Measurements from ENCODE around the gene CRK.

CRK gene

GRCh38 chr17:1484060-1484535 lies 28.1 kb upstream of the CRK start:
- TF ChIP-seq NFIC (IDR thresholded peaks at IDR 0.05) (no peak), EGR1 (IDR thresholded peaks at IDR 0.05) (no peak), RAD21 (IDR thresholded peaks at IDR 0.05; ENCODE audit: low read depth) (no peak), FOXM1 (IDR thresholded peaks at IDR 0.05; ENCODE audit: borderline replicate concordance, low read depth) (no peak), TCF12 (IDR thresholded peaks at IDR 0.05; ENCODE audit: low read depth) (no peak), YY1 (IDR thresholded peaks at IDR 0.05; ENCODE audit: low read depth) (no peak), EP300 (IDR thresholded peaks at IDR 0.05; ENCODE audit: borderline replicate concordance) (no peak), CREB1 (IDR thresholded peaks at IDR 0.05; ENCODE audit: low read depth) (no peak), TEAD4 (IDR thresholded peaks at IDR 0.05) (no peak)
- TF ChIP-seq, protein P1, sequence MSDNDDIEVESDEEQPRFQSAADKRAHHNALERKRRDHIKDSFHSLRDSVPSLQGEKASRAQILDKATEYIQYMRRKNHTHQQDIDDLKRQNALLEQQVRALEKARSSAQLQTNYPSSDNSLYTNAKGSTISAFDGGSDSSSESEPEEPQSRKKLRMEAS (IDR thresholded peaks at IDR 0.05), result no peak

GRCh38 chr17:1482680-1483079 lies 26.6 kb upstream of the CRK start:
- TF ChIP-seq TCF12 (IDR thresholded peaks at IDR 0.05; ENCODE audit: low read depth), result no peak
- TF ChIP-seq EGR1 (IDR thresholded peaks at IDR 0.05), result no peak
- no peak for TF ChIP-seq EP300 (IDR thresholded peaks at IDR 0.05; ENCODE audit: borderline replicate concordance)
- TF ChIP-seq CEBPB (IDR thresholded peaks at IDR 0.05), result no peak
- TF ChIP-seq ZBTB7A (IDR thresholded peaks at IDR 0.05; ENCODE audit: low read depth), result no peak
- TF ChIP-seq, protein P2, sequence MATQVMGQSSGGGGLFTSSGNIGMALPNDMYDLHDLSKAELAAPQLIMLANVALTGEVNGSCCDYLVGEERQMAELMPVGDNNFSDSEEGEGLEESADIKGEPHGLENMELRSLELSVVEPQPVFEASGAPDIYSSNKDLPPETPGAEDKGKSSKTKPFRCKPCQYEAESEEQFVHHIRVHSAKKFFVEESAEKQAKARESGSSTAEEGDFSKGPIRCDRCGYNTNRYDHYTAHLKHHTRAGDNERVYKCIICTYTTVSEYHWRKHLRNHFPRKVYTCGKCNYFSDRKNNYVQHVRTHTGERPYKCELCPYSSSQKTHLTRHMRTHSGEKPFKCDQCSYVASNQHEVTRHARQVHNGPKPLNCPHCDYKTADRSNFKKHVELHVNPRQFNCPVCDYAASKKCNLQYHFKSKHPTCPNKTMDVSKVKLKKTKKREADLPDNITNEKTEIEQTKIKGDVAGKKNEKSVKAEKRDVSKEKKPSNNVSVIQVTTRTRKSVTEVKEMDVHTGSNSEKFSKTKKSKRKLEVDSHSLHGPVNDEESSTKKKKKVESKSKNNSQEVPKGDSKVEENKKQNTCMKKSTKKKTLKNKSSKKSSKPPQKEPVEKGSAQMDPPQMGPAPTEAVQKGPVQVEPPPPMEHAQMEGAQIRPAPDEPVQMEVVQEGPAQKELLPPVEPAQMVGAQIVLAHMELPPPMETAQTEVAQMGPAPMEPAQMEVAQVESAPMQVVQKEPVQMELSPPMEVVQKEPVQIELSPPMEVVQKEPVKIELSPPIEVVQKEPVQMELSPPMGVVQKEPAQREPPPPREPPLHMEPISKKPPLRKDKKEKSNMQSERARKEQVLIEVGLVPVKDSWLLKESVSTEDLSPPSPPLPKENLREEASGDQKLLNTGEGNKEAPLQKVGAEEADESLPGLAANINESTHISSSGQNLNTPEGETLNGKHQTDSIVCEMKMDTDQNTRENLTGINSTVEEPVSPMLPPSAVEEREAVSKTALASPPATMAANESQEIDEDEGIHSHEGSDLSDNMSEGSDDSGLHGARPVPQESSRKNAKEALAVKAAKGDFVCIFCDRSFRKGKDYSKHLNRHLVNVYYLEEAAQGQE (IDR thresholded peaks at IDR 0.05; ENCODE audit: low read depth), result no peak
- no peak for TF ChIP-seq TAF1 (IDR thresholded peaks at IDR 0.05; ENCODE audit: low read depth)
- no peak for TF ChIP-seq NFIC (IDR thresholded peaks at IDR 0.05)
- no peak for TF ChIP-seq TEAD4 (IDR thresholded peaks at IDR 0.05)
- TF ChIP-seq, protein P3, sequence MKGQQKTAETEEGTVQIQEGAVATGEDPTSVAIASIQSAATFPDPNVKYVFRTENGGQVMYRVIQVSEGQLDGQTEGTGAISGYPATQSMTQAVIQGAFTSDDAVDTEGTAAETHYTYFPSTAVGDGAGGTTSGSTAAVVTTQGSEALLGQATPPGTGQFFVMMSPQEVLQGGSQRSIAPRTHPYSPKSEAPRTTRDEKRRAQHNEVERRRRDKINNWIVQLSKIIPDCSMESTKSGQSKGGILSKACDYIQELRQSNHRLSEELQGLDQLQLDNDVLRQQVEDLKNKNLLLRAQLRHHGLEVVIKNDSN (IDR thresholded peaks at IDR 0.05), result no peak
- no peak for TF ChIP-seq RAD21 (IDR thresholded peaks at IDR 0.05; ENCODE audit: low read depth)
- no peak for TF ChIP-seq YY1 (IDR thresholded peaks at IDR 0.05; ENCODE audit: low read depth)
- TF ChIP-seq FOXM1 (IDR thresholded peaks at IDR 0.05; ENCODE audit: borderline replicate concordance, low read depth), result no peak
- TF ChIP-seq, protein P1 (IDR thresholded peaks at IDR 0.05), result no peak
- TF ChIP-seq CREB1 (IDR thresholded peaks at IDR 0.05; ENCODE audit: low read depth), result no peak

DNA sequence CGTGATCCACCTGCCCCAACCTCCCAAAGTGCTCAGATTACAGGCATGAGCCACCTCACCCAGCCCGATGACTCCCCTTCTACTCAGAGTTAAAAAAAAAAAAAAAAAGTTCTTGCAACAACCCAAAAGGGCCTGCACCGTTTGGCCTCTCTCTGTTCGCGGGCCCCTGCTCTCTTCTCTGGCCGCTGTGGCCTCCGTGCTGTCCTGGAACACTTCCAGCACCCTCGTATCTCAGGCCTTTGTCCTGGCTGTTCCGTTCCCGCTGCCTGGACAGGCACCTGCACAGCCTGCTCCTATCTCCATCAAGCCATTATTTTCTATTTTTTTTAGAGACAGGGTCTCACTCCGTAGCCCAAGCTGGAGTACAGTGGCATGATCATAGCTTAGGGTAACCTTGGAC lies 25.7 kb upstream of the CRK start:
- TF ChIP-seq TAF1 (IDR thresholded peaks at IDR 0.05; ENCODE audit: low read depth), result no peak
- TF ChIP-seq, protein P1 (IDR thresholded peaks at IDR 0.05), result no peak
- TF ChIP-seq, protein P2 (IDR thresholded peaks at IDR 0.05; ENCODE audit: low read depth), result no peak
- TF ChIP-seq RAD21 (IDR thresholded peaks at IDR 0.05; ENCODE audit: low read depth), result no peak
- no peak for TF ChIP-seq TEAD4 (IDR thresholded peaks at IDR 0.05)
- no peak for TF ChIP-seq EGR1 (IDR thresholded peaks at IDR 0.05)
- no peak for TF ChIP-seq YY1 (IDR thresholded peaks at IDR 0.05; ENCODE audit: low read depth)
- TF ChIP-seq FOXM1 (IDR thresholded peaks at IDR 0.05; ENCODE audit: borderline replicate concordance, low read depth), result no peak
- TF ChIP-seq EP300 (IDR thresholded peaks at IDR 0.05; ENCODE audit: borderline replicate concordance), result no peak
- TF ChIP-seq, protein P3 (IDR thresholded peaks at IDR 0.05), result no peak
- no peak for TF ChIP-seq ZBTB7A (IDR thresholded peaks at IDR 0.05; ENCODE audit: low read depth)
- TF ChIP-seq CEBPB (IDR thresholded peaks at IDR 0.05), result no peak
- TF ChIP-seq TCF12 (IDR thresholded peaks at IDR 0.05; ENCODE audit: low read depth), result no peak
- TF ChIP-seq NFIC (IDR thresholded peaks at IDR 0.05), result no peak
- no peak for TF ChIP-seq CREB1 (IDR thresholded peaks at IDR 0.05; ENCODE audit: low read depth)

DNA sequence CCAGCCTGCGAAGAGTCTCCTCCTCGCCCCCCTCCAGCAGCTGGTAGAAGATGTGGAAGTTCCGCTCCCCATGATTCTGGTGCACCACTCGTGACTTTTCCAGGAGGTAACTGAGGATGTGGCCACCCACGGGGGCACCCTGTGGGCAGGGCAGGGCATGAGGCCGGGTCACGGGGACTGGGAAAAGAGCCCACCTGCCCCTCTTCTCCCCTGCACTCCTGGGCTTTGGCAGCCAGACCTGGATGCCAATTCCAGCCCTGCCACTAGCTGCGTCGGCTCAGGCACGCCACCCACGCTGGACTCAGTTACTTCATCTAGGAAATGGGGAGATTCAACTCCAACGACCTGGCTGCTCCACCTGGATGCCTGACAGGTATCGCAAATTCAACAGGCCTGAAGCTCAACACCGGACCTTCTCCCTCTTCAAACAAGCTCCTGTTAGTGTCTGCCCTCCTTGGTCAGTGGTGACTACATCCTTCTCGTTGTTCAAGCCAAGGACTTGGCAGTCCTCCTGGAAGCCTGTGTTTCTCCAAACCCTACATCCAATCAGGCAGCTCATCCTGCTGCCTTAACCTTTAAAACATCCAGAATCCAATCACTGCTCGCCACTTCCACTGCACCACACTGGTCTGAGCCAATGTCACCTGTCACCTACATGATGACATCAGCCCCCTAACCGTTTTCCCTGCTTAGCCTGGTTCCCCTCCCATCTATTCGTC lies 24.9 kb upstream of the CRK start:
- TF ChIP-seq CREB1 (IDR thresholded peaks at IDR 0.05; ENCODE audit: low read depth) (no peak), TEAD4 (IDR thresholded peaks at IDR 0.05) (no peak), TAF1 (IDR thresholded peaks at IDR 0.05; ENCODE audit: low read depth) (no peak), YY1 (IDR thresholded peaks at IDR 0.05; ENCODE audit: low read depth) (no peak), CEBPB (IDR thresholded peaks at IDR 0.05) (no peak), ZBTB7A (IDR thresholded peaks at IDR 0.05; ENCODE audit: low read depth) (no peak), FOXM1 (IDR thresholded peaks at IDR 0.05; ENCODE audit: borderline replicate concordance, low read depth) (no peak), EP300 (IDR thresholded peaks at IDR 0.05; ENCODE audit: borderline replicate concordance) (no peak), EGR1 (IDR thresholded peaks at IDR 0.05) (no peak), RAD21 (IDR thresholded peaks at IDR 0.05; ENCODE audit: low read depth) (no peak), NFIC (IDR thresholded peaks at IDR 0.05) (no peak), TCF12 (IDR thresholded peaks at IDR 0.05; ENCODE audit: low read depth) (no peak)
- TF ChIP-seq, protein P2 (IDR thresholded peaks at IDR 0.05; ENCODE audit: low read depth), result no peak
- TF ChIP-seq, protein P1 (IDR thresholded peaks at IDR 0.05), result no peak
- TF ChIP-seq, protein P3 (IDR thresholded peaks at IDR 0.05), result no peak

Data from Ishikawa (cell line).